ENCODE results near the gene GABRB2. TPM values are rescaled to one million over a fixed set of nuclear protein-coding genes. Genes with fewer than 3 reads are reported as not detected.

GABRB2 gene
- total and polyA plus RNA-seq, 7 experiments from 2014 or later, result not detected

DNA sequence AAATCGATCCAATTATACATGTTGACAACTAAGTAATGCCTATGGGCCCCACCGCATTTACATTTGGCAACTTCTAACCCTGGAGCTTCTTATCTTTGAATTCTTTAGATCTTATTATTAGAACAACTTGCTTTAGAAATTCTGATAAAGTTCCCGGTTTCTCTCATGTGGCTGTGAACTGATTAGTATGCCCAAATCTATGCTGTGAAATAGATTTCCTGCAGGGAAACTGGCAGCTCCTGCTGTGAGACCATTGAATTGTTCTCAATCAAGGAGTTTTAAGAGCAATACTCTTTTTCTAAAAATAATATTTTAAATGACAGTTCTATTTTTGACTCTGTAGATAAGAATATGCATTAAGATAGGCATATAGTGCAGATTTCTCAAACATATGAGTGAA, 177.5 kb downstream of the GABRB2 start:
- intact Hi-C loops (cut with micrococcal nuclease), result no loop called here
- H3K36me3 Mint-ChIP-seq, result no peaks in the 10 kb centered on the region
- Histone ChIP-seq H3K27ac (ENCODE audit: low read depth, low read length) (no peak overlapping the region), H3K36me3 (ENCODE audit: control insufficient read depth in 2 of 3, insufficient read depth in 3 of 3, low read length in 3 of 3) (no peaks in the 10 kb centered on the region), H3K27me3 (ENCODE audit: control insufficient read depth in 2 of 2, insufficient read depth in 2 of 2, low read length in 2 of 2) (no peaks in the 10 kb centered on the region), H3K4me3 (ENCODE audit: low read length) (no peak overlapping the region), H3K4me1 (ENCODE audit: control insufficient read depth in 2 of 2, insufficient read depth in 2 of 2, low read length in 2 of 2) (no peaks in the 10 kb centered on the region), H3K9me3 (ENCODE audit: control insufficient read depth in 2 of 3, low read length in 3 of 3) (no peaks in the 10 kb centered on the region)
- H3K9me3 Mint-ChIP-seq, result peaks cover 0 to 8% (median 0%) of the 10 kb centered on the region in 11 donors
- POLR2A ChIA-PET, result no interaction called here
- ATAC-seq (no peak), DNase-seq (no peak)
- no peaks in the 10 kb centered on the region for H3K4me1 Mint-ChIP-seq
- CTCF ChIA-PET, result no interaction called here
- no peak overlapping the region for H3K4me3 Mint-ChIP-seq
- no peaks in the 10 kb centered on the region for H3K27me3 Mint-ChIP-seq
- no peak overlapping the region for H3K27ac Mint-ChIP-seq

DNA sequence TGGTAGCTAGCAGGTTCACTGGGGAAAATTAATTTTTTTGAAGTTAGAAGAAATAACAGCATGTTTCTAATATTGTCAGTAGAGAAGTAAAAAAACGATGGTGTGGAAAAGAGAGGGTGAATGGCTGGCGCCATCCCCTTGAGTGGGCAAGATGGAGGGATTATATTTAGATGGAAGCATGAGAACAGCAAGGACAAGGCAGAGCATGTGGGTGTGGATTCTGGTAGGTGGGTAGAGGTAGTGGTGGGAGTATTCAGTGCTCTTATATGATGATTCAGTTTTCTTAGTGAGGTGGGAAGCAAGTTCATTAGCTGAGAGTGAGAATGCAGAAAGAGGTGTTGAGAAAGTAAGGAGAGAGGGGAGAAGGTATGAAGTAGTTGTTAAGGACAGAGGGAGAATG, 188.1 kb downstream of the GABRB2 start:
- ATAC-seq (no peak), DNase-seq (no peak)
- H3K4me1 Mint-ChIP-seq, result no peaks in the 10 kb centered on the region
- H3K27ac ChIP-seq (ENCODE audit: low read depth, low read length), result no peak overlapping the region
- H3K9me3 Mint-ChIP-seq, result peaks cover 0 to 6% (median 0%) of the 10 kb centered on the region in 11 donors
- H3K4me3 ChIP-seq (ENCODE audit: low read length), result no peak overlapping the region
- no peaks in the 10 kb centered on the region for H3K36me3 ChIP-seq (ENCODE audit: control insufficient read depth in 2 of 3, insufficient read depth in 3 of 3, low read length in 3 of 3)
- no peaks in the 10 kb centered on the region for H3K36me3 Mint-ChIP-seq
- no peaks in the 10 kb centered on the region for H3K9me3 ChIP-seq (ENCODE audit: control insufficient read depth in 2 of 3, low read length in 3 of 3)
- H3K27ac Mint-ChIP-seq, result no peak overlapping the region
- ChIA-PET CTCF (no interaction called here), POLR2A (no interaction called here)
- no peaks in the 10 kb centered on the region for H3K4me1 ChIP-seq (ENCODE audit: control insufficient read depth in 2 of 2, insufficient read depth in 2 of 2, low read length in 2 of 2)
- H3K4me3 Mint-ChIP-seq, result no peak overlapping the region
- intact Hi-C loops (cut with micrococcal nuclease), result no loop called here
- no peaks in the 10 kb centered on the region for H3K27me3 Mint-ChIP-seq
- H3K27me3 ChIP-seq (ENCODE audit: control insufficient read depth in 2 of 2, insufficient read depth in 2 of 2, low read length in 2 of 2), result no peaks in the 10 kb centered on the region

DNA sequence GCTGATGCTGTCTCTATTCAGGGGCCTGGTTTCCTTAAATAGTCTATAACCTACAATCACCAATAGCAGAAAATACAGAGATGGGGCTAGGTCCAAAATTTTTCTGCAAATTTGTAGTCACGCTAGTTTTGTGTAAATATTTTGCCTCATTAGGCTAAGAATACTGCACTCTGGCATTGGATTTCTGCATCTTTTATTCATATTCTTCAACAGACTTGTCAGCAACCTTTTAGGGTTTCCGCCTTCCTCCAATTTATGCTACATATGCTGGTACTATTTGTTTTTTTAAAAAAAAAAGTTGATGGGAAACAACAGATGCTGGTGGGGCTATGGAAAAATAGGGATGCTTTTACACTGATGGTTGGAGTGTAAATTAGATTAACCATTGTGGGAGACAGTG, 202.3 kb downstream of the GABRB2 start:
- no peak overlapping the region for H3K4me3 Mint-ChIP-seq
- H3K9me3 Mint-ChIP-seq, result peaks cover 0 to 8% (median 3%) of the 10 kb centered on the region in 11 donors
- H3K27me3 Mint-ChIP-seq, result no peaks in the 10 kb centered on the region
- Histone ChIP-seq H3K36me3 (ENCODE audit: control insufficient read depth in 2 of 3, insufficient read depth in 3 of 3, low read length in 3 of 3) (no peaks in the 10 kb centered on the region), H3K9me3 (ENCODE audit: control insufficient read depth in 2 of 3, low read length in 3 of 3) (no peaks in the 10 kb centered on the region), H3K27me3 (ENCODE audit: control insufficient read depth in 2 of 2, insufficient read depth in 2 of 2, low read length in 2 of 2) (no peaks in the 10 kb centered on the region), H3K4me3 (ENCODE audit: low read length) (no peak overlapping the region), H3K4me1 (ENCODE audit: control insufficient read depth in 2 of 2, insufficient read depth in 2 of 2, low read length in 2 of 2) (no peaks in the 10 kb centered on the region), H3K27ac (ENCODE audit: low read depth, low read length) (no peak overlapping the region)
- no peak overlapping the region for H3K27ac Mint-ChIP-seq
- H3K4me1 Mint-ChIP-seq, result no peaks in the 10 kb centered on the region
- no peak for DNase-seq
- no peak for ATAC-seq
- no peaks in the 10 kb centered on the region for H3K36me3 Mint-ChIP-seq
- CTCF ChIA-PET, result no interaction called here
- POLR2A ChIA-PET, result no interaction called here
- intact Hi-C loops (cut with micrococcal nuclease), result no loop called here

- Mint-ChIP-seq H3K4me3 (no peak overlapping the region), H3K27ac (no peak overlapping the region), H3K9me3 (peaks cover 0 to 8% (median 3%) of the 10 kb centered on the region in 11 donors), H3K4me1 (no peaks in the 10 kb centered on the region), H3K27me3 (no peaks in the 10 kb centered on the region), H3K36me3 (no peaks in the 10 kb centered on the region)
- intact Hi-C loops (cut with micrococcal nuclease), result no loop called here
- no peak for ATAC-seq
- Histone ChIP-seq H3K4me1 (ENCODE audit: control insufficient read depth in 2 of 2, insufficient read depth in 2 of 2, low read length in 2 of 2) (no peaks in the 10 kb centered on the region), H3K4me3 (ENCODE audit: low read length) (no peak overlapping the region), H3K36me3 (ENCODE audit: control insufficient read depth in 2 of 3, insufficient read depth in 3 of 3, low read length in 3 of 3) (no peaks in the 10 kb centered on the region), H3K9me3 (ENCODE audit: control insufficient read depth in 2 of 3, low read length in 3 of 3) (no peaks in the 10 kb centered on the region), H3K27me3 (ENCODE audit: control insufficient read depth in 2 of 2, insufficient read depth in 2 of 2, low read length in 2 of 2) (no peaks in the 10 kb centered on the region), H3K27ac (ENCODE audit: low read depth, low read length) (no peak overlapping the region)
- CTCF ChIA-PET, result no interaction called here
- no peak for DNase-seq
- POLR2A ChIA-PET, result no interaction called here
Measured at GRCh38 chr5:161342886-161343285, 203.6 kb downstream of the GABRB2 start.

- Mint-ChIP-seq H3K9me3 (peaks cover 0 to 8% (median 0%) of the 10 kb centered on the region in 11 donors), H3K4me1 (no peaks in the 10 kb centered on the region), H3K27ac (no peak overlapping the region), H3K36me3 (no peaks in the 10 kb centered on the region), H3K27me3 (no peaks in the 10 kb centered on the region), H3K4me3 (no peak overlapping the region)
- Histone ChIP-seq H3K36me3 (ENCODE audit: control insufficient read depth in 2 of 3, insufficient read depth in 3 of 3, low read length in 3 of 3) (no peaks in the 10 kb centered on the region), H3K9me3 (ENCODE audit: control insufficient read depth in 2 of 3, low read length in 3 of 3) (no peaks in the 10 kb centered on the region), H3K27me3 (ENCODE audit: control insufficient read depth in 2 of 2, insufficient read depth in 2 of 2, low read length in 2 of 2) (no peaks in the 10 kb centered on the region), H3K27ac (ENCODE audit: low read depth, low read length) (no peak overlapping the region), H3K4me3 (ENCODE audit: low read length) (no peak overlapping the region), H3K4me1 (ENCODE audit: control insufficient read depth in 2 of 2, insufficient read depth in 2 of 2, low read length in 2 of 2) (no peaks in the 10 kb centered on the region)
- ATAC-seq (no peak), DNase-seq (no peak)
- intact Hi-C loops (cut with micrococcal nuclease), result no loop called here
- ChIA-PET CTCF (no interaction called here), POLR2A (no interaction called here)
Measured at GRCh38 chr5:161340012-161340411, 206.5 kb downstream of the GABRB2 start.

- ChIA-PET CTCF (no interaction called here), POLR2A (no interaction called here)
- H3K27me3 ChIP-seq (ENCODE audit: control insufficient read depth in 2 of 2, insufficient read depth in 2 of 2, low read length in 2 of 2), result no peaks in the 10 kb centered on the region
- Mint-ChIP-seq H3K4me3 (no peak overlapping the region), H3K4me1 (no peaks in the 10 kb centered on the region), H3K27ac (no peak overlapping the region), H3K27me3 (no peaks in the 10 kb centered on the region), H3K9me3 (peaks cover 0 to 16% (median 1%) of the 10 kb centered on the region in 11 donors), H3K36me3 (peaks cover 0 to 3% (median 0%) of the 10 kb centered on the region in 5 donors)
- H3K4me3 ChIP-seq (ENCODE audit: low read length), result no peak overlapping the region
- no peaks in the 10 kb centered on the region for H3K36me3 ChIP-seq (ENCODE audit: control insufficient read depth in 2 of 3, insufficient read depth in 3 of 3, low read length in 3 of 3)
- ATAC-seq, result no peak
- H3K27ac ChIP-seq (ENCODE audit: low read depth, low read length), result no peak overlapping the region
- H3K4me1 ChIP-seq (ENCODE audit: control insufficient read depth in 2 of 2, insufficient read depth in 2 of 2, low read length in 2 of 2), result no peaks in the 10 kb centered on the region
- no peaks in the 10 kb centered on the region for H3K9me3 ChIP-seq (ENCODE audit: control insufficient read depth in 2 of 3, low read length in 3 of 3)
- DNase-seq, result no peak
- intact Hi-C loops (cut with micrococcal nuclease), result no loop called here
Measured at GRCh38 chr5:161333194-161333880, 213.2 kb downstream of the GABRB2 start.

DNA sequence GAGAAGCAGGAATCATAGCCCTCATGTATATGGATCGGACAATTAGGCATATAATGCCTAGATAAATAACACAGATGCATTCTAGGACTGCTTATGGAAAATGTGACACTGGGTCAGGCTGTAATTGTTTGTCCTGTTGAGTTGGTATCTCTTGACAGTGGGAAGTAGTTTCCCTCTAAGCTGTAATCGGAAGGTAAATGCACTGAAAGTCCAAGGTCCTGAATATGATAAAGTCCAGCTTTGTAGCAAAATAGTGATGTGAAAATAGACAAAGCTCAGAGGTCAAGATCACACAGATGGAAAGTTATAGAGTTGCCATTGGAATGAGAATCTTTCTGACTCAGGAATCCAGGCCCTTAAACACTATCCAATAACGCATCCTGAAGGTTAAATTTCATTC, 214.2 kb downstream of the GABRB2 start:
- CTCF ChIA-PET, result no interaction called here
- Mint-ChIP-seq H3K27me3 (no peaks in the 10 kb centered on the region), H3K36me3 (peaks cover 0 to 3% (median 0%) of the 10 kb centered on the region in 5 donors), H3K4me1 (no peaks in the 10 kb centered on the region), H3K9me3 (peaks cover 0 to 11% (median 1%) of the 10 kb centered on the region in 11 donors), H3K27ac (no peak overlapping the region), H3K4me3 (no peak overlapping the region)
- intact Hi-C loops (cut with micrococcal nuclease), result no loop called here
- no peak for DNase-seq
- no peak overlapping the region for H3K27ac ChIP-seq (ENCODE audit: low read depth, low read length)
- H3K4me1 ChIP-seq (ENCODE audit: control insufficient read depth in 2 of 2, insufficient read depth in 2 of 2, low read length in 2 of 2), result no peaks in the 10 kb centered on the region
- H3K4me3 ChIP-seq (ENCODE audit: low read length), result no peak overlapping the region
- H3K27me3 ChIP-seq (ENCODE audit: control insufficient read depth in 2 of 2, insufficient read depth in 2 of 2, low read length in 2 of 2), result no peaks in the 10 kb centered on the region
- no peak for ATAC-seq
- POLR2A ChIA-PET, result no interaction called here
- H3K36me3 ChIP-seq (ENCODE audit: control insufficient read depth in 2 of 3, insufficient read depth in 3 of 3, low read length in 3 of 3), result no peaks in the 10 kb centered on the region
- no peaks in the 10 kb centered on the region for H3K9me3 ChIP-seq (ENCODE audit: control insufficient read depth in 2 of 3, low read length in 3 of 3)
